ENCODE measurements around the gene NPHP3.

NPHP3 gene

GRCh38 chr3:132730891-132731580 is 8.8 kb upstream of the NPHP3 start:
- Histone ChIP-seq H4K20me1 (no peaks in the 10 kb centered on the region), H3K27me3 (no peaks in the 10 kb centered on the region), H3K4me1 (no peaks in the 10 kb centered on the region), H3K27ac (no peak overlapping the region), H3K4me2 (no peak overlapping the region), H3K9me3 (replicated peaks in 1 of 11) (no peaks in the 10 kb centered on the region), H3K36me3 (no peaks in the 10 kb centered on the region), H3K4me3 (no peak overlapping the region), H3K9ac (no peak overlapping the region)
- no peak for TF ChIP-seq Cebpa-rat (IDR thresholded peaks at IDR 0.05)

DNA sequence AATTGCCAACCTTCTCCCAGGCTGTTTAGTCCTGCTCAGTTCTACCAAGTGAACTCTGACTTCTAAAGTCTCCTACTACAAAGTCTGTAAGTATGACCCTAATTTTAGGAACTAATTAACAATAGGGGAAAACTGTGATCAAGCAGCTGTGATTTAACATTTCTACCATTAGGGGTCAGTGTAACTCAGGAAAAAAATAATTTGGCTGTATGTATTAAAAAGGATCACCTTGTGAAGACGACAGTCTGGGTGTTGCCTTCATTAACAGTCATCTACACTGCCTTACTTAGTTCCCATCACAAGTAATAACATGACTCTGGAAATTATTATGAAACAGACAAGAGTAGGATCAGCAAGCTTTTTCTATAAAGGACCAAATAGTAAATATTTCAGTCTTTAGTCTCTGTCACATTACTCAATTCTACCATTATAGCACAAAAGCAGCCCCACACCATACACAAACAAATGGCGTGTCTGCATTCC is 4.2 kb upstream of the NPHP3 start:
- peaks cover 10 to 13% (median 12%) of the 10 kb centered on the region in 10 experiments for H3K4me1 ChIP-seq
- H3K36me3 ChIP-seq = no peaks in the 10 kb centered on the region
- no peak overlapping the region for H3K9ac ChIP-seq
- no peaks in the 10 kb centered on the region; a peak in 1 of 22 replicates for H4K20me1 ChIP-seq
- H3K9me3 ChIP-seq (replicated peaks in 1 of 11) = no peaks in the 10 kb centered on the region
- no peak overlapping the region for H3K27ac ChIP-seq
- no peak overlapping the region for H3K4me3 ChIP-seq
- TF ChIP-seq Cebpa-rat (IDR thresholded peaks at IDR 0.05) = no peak
- no peaks in the 10 kb centered on the region for H3K27me3 ChIP-seq
- H3K4me2 ChIP-seq = no peak overlapping the region

GRCh38 chr3:132723024-132723950 is 1.1 kb upstream of the NPHP3 start:
- Histone ChIP-seq H3K4me2 (peak overlapping the region; percentile 74 to 96 (median 91)), H3K27ac (peak overlapping the region in 10 of 11 experiments; percentile 4 to 76 (median 58); a peak in 16 of 22 replicates), H4K20me1 (peaks cover 0 to 14% (median 0%) of the 10 kb centered on the region in 11 experiments; a peak in 4 of 22 replicates), H3K9ac (peak overlapping the region; percentile 60 to 80 (median 72); a peak in 21 of 22 replicates), H3K4me3 (peak overlapping the region; percentile 63 to 84 (median 74)), H3K9me3 (replicated peaks in 1 of 11) (no peaks in the 10 kb centered on the region), H3K27me3 (no peaks in the 10 kb centered on the region), H3K4me1 (peaks cover 24 to 40% (median 27%) of the 10 kb centered on the region in 10 experiments), H3K36me3 (peaks cover 0 to 12% (median 10%) of the 10 kb centered on the region in 11 experiments; a peak in 18 of 22 replicates)
- TF ChIP-seq Cebpa-rat (IDR thresholded peaks at IDR 0.05) = no peak

- no peak for TF ChIP-seq Cebpa-rat (IDR thresholded peaks at IDR 0.05)
- no peaks in the 10 kb centered on the region for H3K27me3 ChIP-seq
- peak overlapping the region; percentile 79 to 95 (median 87) for H3K27ac ChIP-seq
Observed at GRCh38 chr3:132721479-132722164, 587 bp downstream of the NPHP3 start.

DNA sequence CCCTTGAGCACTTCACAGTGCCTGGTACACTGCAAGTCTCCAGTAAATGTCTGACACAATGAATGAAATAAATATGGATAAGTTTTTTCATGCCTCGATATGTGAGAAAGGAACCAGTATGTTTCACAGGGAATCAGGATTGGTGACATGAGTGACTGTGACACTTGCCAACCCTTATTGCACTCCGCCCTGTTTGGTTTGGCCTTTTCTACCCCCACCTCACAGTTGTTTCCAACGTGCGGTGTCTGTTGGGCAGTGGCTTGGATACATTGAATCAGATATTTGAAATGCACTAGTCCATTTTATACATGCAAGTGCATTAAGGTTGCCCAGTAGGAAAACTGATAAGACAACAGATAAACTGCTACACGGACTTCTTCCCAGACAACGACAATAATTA is 2.0 kb downstream of the NPHP3 start:
- H3K4me3 ChIP-seq = peak overlapping the region in 4 of 10 experiments; percentile 0 to 94 (median 90); a peak in 4 of 20 replicates
- no peak for TF ChIP-seq Cebpa-rat (IDR thresholded peaks at IDR 0.05)
- peak overlapping the region; percentile 73 to 98 (median 93) for H3K4me2 ChIP-seq

More at GRCh38 chr3:132721479-132722164, 587 bp downstream of the NPHP3 start:
- Histone ChIP-seq H3K4me2 (peak overlapping the region; percentile 73 to 98 (median 93)), H3K36me3 (peaks cover 8 to 28% (median 24%) of the 10 kb centered on the region in 11 experiments; a peak in 20 of 22 replicates), H3K9ac (peak overlapping the region; percentile 91 to 98 (median 92)), H3K4me3 (peak overlapping the region; percentile 79 to 94 (median 90)), H4K20me1 (peaks cover 0 to 15% (median 0%) of the 10 kb centered on the region in 11 experiments; a peak in 4 of 22 replicates), H3K4me1 (peaks cover 24 to 40% (median 27%) of the 10 kb centered on the region in 10 experiments), H3K9me3 (replicated peaks in 1 of 11) (no peaks in the 10 kb centered on the region)

DNA sequence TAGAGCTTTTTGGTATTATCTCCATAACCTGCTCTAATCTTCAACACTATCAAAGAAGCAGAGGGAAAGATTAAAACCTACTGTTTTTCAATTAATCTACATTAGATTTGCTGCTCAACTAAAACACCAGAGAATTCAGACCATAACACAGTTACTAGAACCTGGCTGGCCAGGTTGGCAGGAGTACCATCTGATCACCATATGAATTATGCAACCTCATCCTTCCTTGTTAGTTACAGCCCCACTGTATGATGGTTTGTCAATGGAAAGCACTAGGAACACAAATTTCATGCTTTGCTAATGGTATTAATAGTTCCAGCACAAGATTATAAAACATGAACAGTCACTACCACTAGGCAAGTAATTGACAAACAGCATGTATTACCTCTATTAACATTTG is 5.8 kb downstream of the NPHP3 start:
- H3K9ac ChIP-seq = no peak overlapping the region
- peaks cover 12 to 29% (median 15%) of the 10 kb centered on the region in 10 experiments; a peak in 19 of 20 replicates for H3K4me1 ChIP-seq
- no peaks in the 10 kb centered on the region for H3K9me3 ChIP-seq (replicated peaks in 1 of 11)
- no peaks in the 10 kb centered on the region for H3K27me3 ChIP-seq
- H3K27ac ChIP-seq = no peak overlapping the region
- peaks cover 0 to 20% (median 0%) of the 10 kb centered on the region in 11 experiments; a peak in 5 of 22 replicates for H4K20me1 ChIP-seq
- H3K4me3 ChIP-seq = no peak overlapping the region
- peaks cover 11 to 79% (median 53%) of the 10 kb centered on the region in 11 experiments; a peak in 21 of 22 replicates for H3K36me3 ChIP-seq
- H3K4me2 ChIP-seq = no peak overlapping the region
- no peak for TF ChIP-seq Cebpa-rat (IDR thresholded peaks at IDR 0.05)

More for the DNA sequence above, 2.0 kb downstream of the NPHP3 start:
- Histone ChIP-seq H3K27me3 (no peaks in the 10 kb centered on the region), H3K36me3 (peaks cover 11 to 42% (median 34%) of the 10 kb centered on the region in 11 experiments; a peak in 21 of 22 replicates), H3K27ac (no peak overlapping the region), H3K9me3 (replicated peaks in 1 of 11) (no peaks in the 10 kb centered on the region), H3K9ac (peak overlapping the region in 3 of 11 experiments; percentile 1 to 98 (median 9); a peak in 1 of 22 replicates), H3K4me1 (peaks cover 24 to 40% (median 27%) of the 10 kb centered on the region in 10 experiments), H4K20me1 (peaks cover 0 to 20% (median 0%) of the 10 kb centered on the region in 11 experiments; a peak in 5 of 22 replicates)

- no peak overlapping the region for H3K4me2 ChIP-seq
- no peak overlapping the region for H3K27ac ChIP-seq
- H3K4me1 ChIP-seq = peaks cover 0 to 7% (median 0%) of the 10 kb centered on the region in 10 experiments; a peak in 2 of 20 replicates
- H3K36me3 ChIP-seq = peaks cover 24 to 97% (median 69%) of the 10 kb centered on the region in 11 experiments
- no peak overlapping the region for H3K4me3 ChIP-seq
- no peaks in the 10 kb centered on the region for H3K9me3 ChIP-seq (replicated peaks in 1 of 11)
- no peak overlapping the region for H3K9ac ChIP-seq
- H4K20me1 ChIP-seq = peaks cover 0 to 7% (median 0%) of the 10 kb centered on the region in 11 experiments; a peak in 2 of 22 replicates
- H3K27me3 ChIP-seq = no peaks in the 10 kb centered on the region
- TF ChIP-seq Cebpa-rat (IDR thresholded peaks at IDR 0.05) = no peak
Observed at GRCh38 chr3:132713977-132714727, 8.1 kb downstream of the NPHP3 start.

DNA sequence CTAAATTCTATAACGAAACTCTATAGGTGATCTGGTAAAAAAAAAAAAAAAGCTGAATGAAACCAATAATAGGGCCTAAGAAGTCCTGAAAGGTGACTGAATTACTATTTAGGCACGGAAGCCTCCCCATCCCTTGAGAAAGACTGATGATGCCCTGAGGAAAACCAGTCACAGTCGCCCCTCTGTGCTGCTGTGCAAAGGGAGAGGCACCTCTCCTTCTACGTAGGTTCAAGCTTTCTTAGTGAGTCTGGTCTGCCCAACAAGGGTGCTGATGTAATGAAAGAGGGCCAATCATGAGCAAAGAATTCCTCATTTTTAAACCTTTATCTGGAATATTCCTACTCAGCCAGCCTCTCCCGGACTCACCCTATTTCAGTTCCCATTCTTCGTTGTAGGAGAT is 11.9 kb downstream of the NPHP3 start:
- Histone ChIP-seq H3K4me2 (no peak overlapping the region), H3K4me3 (no peak overlapping the region), H4K20me1 (no peaks in the 10 kb centered on the region; a peak in 2 of 22 replicates), H3K27me3 (no peaks in the 10 kb centered on the region), H3K9me3 (replicated peaks in 1 of 11) (no peaks in the 10 kb centered on the region), H3K9ac (no peak overlapping the region), H3K4me1 (no peaks in the 10 kb centered on the region), H3K36me3 (peaks cover 30 to 97% (median 72%) of the 10 kb centered on the region in 11 experiments), H3K27ac (no peak overlapping the region)
- no peak for TF ChIP-seq Cebpa-rat (IDR thresholded peaks at IDR 0.05)
